ENCODE measurements around the gene LRRC9. TPM values are rescaled to one million over a fixed set of nuclear protein-coding genes. Genes with fewer than 3 reads are reported as not detected.

The LRRC9 gene
- total RNA-seq, 3 donors from 2014 or later (not counting 1 experiment from before 2014, with no cell fraction given), result not detected

- Mint-ChIP-seq H3K27ac (no peak overlapping the region), H3K4me1 (no peaks in the 10 kb centered on the region), H3K9me3 (no peaks in the 10 kb centered on the region), H3K4me3 (no peak overlapping the region), H3K36me3 (no peaks in the 10 kb centered on the region), H3K27me3 (ENCODE audit: low read depth in 2 of 2) (peaks cover 15 to 24% of the 10 kb centered on the region in 2 donors)
- H3K4me1 ChIP-seq (ENCODE audit: control insufficient read depth, insufficient read depth, low read length), result no peaks in the 10 kb centered on the region
- no peak overlapping the region for H3K4me3 ChIP-seq (ENCODE audit: low read length)
- H3K36me3 ChIP-seq (ENCODE audit: control insufficient read depth, insufficient read depth, low read length), result no peaks in the 10 kb centered on the region
- ATAC-seq, result no peak
- H3K9me3 ChIP-seq (ENCODE audit: control insufficient read depth, insufficient read depth, low read length), result no peaks in the 10 kb centered on the region
- no peak for TF ChIP-seq CTCF (IDR thresholded peaks at IDR 0.05)
- no peak for DNase-seq
- peaks cover 2% of the 10 kb centered on the region for H3K27me3 ChIP-seq (ENCODE audit: control insufficient read depth, insufficient read depth, low read length)
- no peak overlapping the region for H3K27ac ChIP-seq (ENCODE audit: low read length)
- intact Hi-C loops (cut with micrococcal nuclease), result no loop called here
Measured at GRCh38 chr14:60079723-60080122, 159.8 kb downstream of the LRRC9 start.

GRCh38 chr14:60085085-60085484 is 165.1 kb downstream of the LRRC9 start:
- H3K4me1 ChIP-seq (ENCODE audit: control insufficient read depth, insufficient read depth, low read length), result no peaks in the 10 kb centered on the region

GRCh38 chr14:60085693-60086092 is 165.7 kb downstream of the LRRC9 start:
- H3K36me3 ChIP-seq (ENCODE audit: control insufficient read depth, insufficient read depth, low read length), result no peaks in the 10 kb centered on the region
- H3K4me1 ChIP-seq (ENCODE audit: control insufficient read depth, insufficient read depth, low read length), result no peaks in the 10 kb centered on the region
- Mint-ChIP-seq H3K4me1 (no peaks in the 10 kb centered on the region), H3K36me3 (no peaks in the 10 kb centered on the region), H3K4me3 (no peak overlapping the region), H3K9me3 (no peaks in the 10 kb centered on the region), H3K27ac (no peak overlapping the region), H3K27me3 (ENCODE audit: low read depth in 2 of 2) (peaks cover 4 to 17% of the 10 kb centered on the region in 2 donors)
- intact Hi-C loops (cut with micrococcal nuclease), result no loop called here
- ATAC-seq, result no peak
- H3K4me3 ChIP-seq (ENCODE audit: low read length), result no peak overlapping the region
- H3K9me3 ChIP-seq (ENCODE audit: control insufficient read depth, insufficient read depth, low read length), result no peaks in the 10 kb centered on the region
- H3K27ac ChIP-seq (ENCODE audit: low read length), result no peak overlapping the region
- WGBS (ENCODE audit: insufficient coverage), result no CpG with 5 or more reads among the region's 3 CpGs
- peaks cover 2% of the 10 kb centered on the region for H3K27me3 ChIP-seq (ENCODE audit: control insufficient read depth, insufficient read depth, low read length)
- DNase-seq, result no peak
- no peak for TF ChIP-seq CTCF (IDR thresholded peaks at IDR 0.05)

More at GRCh38 chr14:60085085-60085484, 165.1 kb downstream of the LRRC9 start:
- Histone ChIP-seq H3K4me3 (ENCODE audit: low read length) (no peak overlapping the region), H3K9me3 (ENCODE audit: control insufficient read depth, insufficient read depth, low read length) (no peaks in the 10 kb centered on the region), H3K27me3 (ENCODE audit: control insufficient read depth, insufficient read depth, low read length) (peaks cover 2% of the 10 kb centered on the region), H3K36me3 (ENCODE audit: control insufficient read depth, insufficient read depth, low read length) (no peaks in the 10 kb centered on the region), H3K27ac (ENCODE audit: low read length) (no peak overlapping the region)
- no peak for DNase-seq
- no peaks in the 10 kb centered on the region for H3K9me3 Mint-ChIP-seq
- TF ChIP-seq CTCF (IDR thresholded peaks at IDR 0.05), result no peak
- no peak for ATAC-seq
- intact Hi-C loops (cut with micrococcal nuclease), result no loop called here
- H3K4me1 Mint-ChIP-seq, result no peaks in the 10 kb centered on the region
- H3K36me3 Mint-ChIP-seq, result no peaks in the 10 kb centered on the region
- H3K4me3 Mint-ChIP-seq, result no peak overlapping the region
- H3K27me3 Mint-ChIP-seq (ENCODE audit: low read depth in 2 of 2), result peaks cover 4 to 11% of the 10 kb centered on the region in 2 donors
- no peak overlapping the region for H3K27ac Mint-ChIP-seq

GRCh38 chr14:60087668-60088067 is 167.7 kb downstream of the LRRC9 start:
- Histone ChIP-seq H3K27ac (ENCODE audit: low read length) (no peak overlapping the region), H3K9me3 (ENCODE audit: control insufficient read depth, insufficient read depth, low read length) (no peaks in the 10 kb centered on the region), H3K4me3 (ENCODE audit: low read length) (no peak overlapping the region), H3K4me1 (ENCODE audit: control insufficient read depth, insufficient read depth, low read length) (peaks cover 7% of the 10 kb centered on the region), H3K27me3 (ENCODE audit: control insufficient read depth, insufficient read depth, low read length) (peaks cover 2% of the 10 kb centered on the region), H3K36me3 (ENCODE audit: control insufficient read depth, insufficient read depth, low read length) (no peaks in the 10 kb centered on the region)
- no peak for TF ChIP-seq CTCF (IDR thresholded peaks at IDR 0.05)
- Mint-ChIP-seq H3K27me3 (ENCODE audit: low read depth in 2 of 2) (peaks cover 4 to 17% of the 10 kb centered on the region in 2 donors), H3K4me1 (peaks cover 9% of the 10 kb centered on the region in 2 donors), H3K27ac (no peak overlapping the region), H3K9me3 (no peaks in the 10 kb centered on the region), H3K4me3 (no peak overlapping the region), H3K36me3 (no peaks in the 10 kb centered on the region)
- ATAC-seq, result no peak
- intact Hi-C loops (cut with micrococcal nuclease), result no loop called here
- WGBS (ENCODE audit: insufficient coverage), result 98% methylated on average over 3 of the region's 3 CpGs
- no peak for DNase-seq
